NCI-H345 (cell line): ENCODE data around the gene DSCAM.

Source experiments
- DNase-seq: peaks from one replicate; lab custom pipeline; 2025; lab: John Stamatoyannopoulos, UW

Gene DSCAM

GRCh38 chr21:40615505-40616376 lies 231.2 kb downstream of the DSCAM start:
- DNase-seq: peak; percentile 12

- DNase-seq: no peak
Measured at GRCh38 chr21:40613546-40614030, 233.4 kb downstream of the DSCAM start.

DNA sequence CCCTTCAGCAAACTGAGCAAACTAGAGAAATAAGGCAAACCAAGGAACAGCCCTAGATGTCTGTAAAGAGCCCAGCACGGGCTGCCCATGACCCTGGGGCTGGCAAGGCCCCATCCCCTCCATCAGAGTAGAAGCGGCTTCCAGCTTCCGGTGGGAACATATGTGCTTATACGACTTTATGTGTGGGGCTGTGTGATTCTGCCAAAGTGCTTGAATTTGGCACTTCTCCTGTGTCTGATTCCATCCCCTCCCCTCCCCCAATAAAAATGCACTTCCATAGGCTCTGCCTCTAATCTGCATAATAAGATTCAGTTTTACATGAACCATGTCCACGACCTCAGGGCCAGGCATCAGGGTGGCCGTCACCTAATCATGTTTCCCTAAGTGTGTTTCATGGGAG lies 236.6 kb downstream of the DSCAM start:
- DNase-seq: no peak

DNA sequence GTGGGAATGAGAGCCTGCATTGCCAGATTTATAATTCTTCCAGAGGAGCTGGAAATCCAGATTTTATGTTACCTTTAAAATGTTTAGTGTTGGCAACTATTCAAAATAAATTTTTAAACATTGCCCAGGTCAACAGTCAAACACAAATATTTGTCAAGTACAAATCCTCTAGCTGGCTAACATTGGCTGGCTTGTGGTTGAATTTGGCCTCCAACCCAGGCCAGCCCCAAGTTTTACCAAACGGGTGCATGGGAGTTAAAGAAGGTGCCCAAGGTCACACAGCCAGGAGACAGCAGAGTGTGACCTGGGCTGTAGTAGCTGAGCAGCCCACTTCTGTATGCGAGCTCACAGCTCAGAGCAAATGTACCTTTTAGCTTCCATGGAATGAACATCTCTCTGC lies 240.6 kb downstream of the DSCAM start:
- no peak for DNase-seq

DNA sequence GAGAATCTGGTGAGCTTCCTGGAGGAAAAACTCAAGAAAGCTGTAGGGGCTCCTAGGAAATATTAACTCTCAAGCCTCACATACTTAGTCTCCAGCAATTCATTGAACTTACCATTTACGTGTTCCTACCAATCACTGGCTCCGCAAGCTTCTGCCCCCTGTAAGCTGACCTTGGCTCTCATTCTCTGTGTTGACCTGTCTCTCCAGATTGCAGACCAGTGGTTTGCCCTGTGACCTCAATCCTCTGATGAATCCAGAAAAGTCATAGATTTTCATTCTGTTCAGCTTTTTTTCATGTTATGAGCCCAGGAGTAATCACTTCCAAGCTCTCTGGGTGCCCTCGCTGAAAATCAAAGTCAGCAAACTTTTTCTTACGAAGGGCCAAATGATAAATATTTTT lies 241.9 kb downstream of the DSCAM start:
- DNase-seq: no peak

- DNase-seq: no peak
Measured at GRCh38 chr21:40603774-40604173, 243.2 kb downstream of the DSCAM start.

DNA sequence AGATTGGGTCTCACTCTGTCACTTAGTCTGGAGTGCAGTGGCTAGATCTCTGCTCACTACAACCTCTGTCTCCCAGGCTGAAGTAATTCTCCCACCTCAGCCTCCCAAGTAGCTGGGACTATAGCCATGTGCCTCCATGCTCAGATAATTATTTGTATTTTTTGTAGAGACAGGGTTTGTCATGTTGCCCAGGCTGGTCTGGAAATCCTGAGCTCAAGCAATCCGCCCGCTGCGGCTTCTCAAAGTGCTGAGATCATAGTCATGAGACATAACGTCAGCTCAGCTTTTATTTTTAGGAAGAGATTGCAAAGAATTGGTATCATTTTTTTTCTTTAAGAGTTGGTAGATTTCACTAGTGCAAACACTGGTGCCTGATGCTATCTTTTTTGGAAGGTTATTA lies 244.9 kb downstream of the DSCAM start:
- DNase-seq: no peak

GRCh38 chr21:40595806-40596205 lies 251.2 kb downstream of the DSCAM start:
- DNase-seq: no peak

GRCh38 chr21:40587736-40588346 lies 259.1 kb downstream of the DSCAM start:
- no peak for DNase-seq

DNA sequence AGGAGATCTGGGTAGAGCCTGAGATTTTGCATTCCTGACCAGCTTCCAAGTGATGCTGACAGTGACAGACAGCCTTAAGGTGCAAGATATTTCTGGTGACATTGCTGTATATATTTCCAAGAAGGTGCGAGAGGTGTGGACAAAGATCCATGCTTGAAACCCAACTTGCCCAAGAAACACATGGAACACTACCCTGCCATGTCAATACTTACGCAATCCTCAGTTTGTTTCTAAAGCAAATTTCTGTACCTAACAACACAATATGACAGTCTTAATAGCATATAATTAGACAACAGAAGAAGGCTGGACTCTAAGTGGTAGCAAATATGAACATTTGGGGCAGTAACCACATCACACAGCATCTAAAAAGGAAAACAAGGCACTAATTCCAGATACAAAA lies 260.4 kb downstream of the DSCAM start:
- DNase-seq: no peak

DNA sequence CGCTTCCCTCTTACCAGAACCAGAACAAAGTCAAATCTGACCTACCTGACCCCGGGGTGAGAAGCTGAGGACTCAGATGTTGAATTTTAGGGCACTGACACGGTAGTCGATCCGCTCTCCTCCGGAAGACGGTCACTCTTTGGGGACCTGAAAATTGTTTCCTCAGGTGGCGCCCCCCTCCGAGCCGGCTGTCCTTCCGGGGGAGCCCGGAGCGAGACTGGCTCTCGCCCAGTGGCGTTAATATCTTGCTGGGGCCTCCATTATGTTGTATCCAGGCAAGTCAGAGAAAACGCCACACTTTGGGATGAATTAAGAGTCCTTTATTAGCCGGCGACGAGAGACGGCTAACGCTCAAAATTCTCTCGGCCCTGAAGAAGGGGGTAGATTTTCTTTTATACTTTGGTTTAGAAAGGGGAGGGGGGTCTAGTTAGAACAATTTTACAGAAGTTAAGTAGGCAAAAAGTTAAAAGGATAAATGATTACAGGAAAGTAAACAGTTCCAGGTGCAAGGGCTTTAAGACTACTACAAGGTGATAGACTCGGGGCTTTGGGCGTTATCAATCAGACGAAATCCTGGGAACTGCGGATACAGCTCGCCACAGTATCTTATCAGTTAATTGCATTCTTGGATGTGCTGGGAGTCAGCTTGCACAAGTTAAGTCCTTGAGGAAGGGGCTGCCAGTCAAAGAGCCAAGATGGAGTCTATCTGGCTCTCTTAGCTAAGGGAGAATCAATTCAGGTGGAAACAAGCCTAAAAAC lies 269.5 kb downstream of the DSCAM start:
- DNase-seq: no peak

- DNase-seq: no peak
Measured at GRCh38 chr21:40575976-40576375, 271.0 kb downstream of the DSCAM start.

GRCh38 chr21:40569357-40569756 lies 277.6 kb downstream of the DSCAM start:
- no peak for DNase-seq

DNA sequence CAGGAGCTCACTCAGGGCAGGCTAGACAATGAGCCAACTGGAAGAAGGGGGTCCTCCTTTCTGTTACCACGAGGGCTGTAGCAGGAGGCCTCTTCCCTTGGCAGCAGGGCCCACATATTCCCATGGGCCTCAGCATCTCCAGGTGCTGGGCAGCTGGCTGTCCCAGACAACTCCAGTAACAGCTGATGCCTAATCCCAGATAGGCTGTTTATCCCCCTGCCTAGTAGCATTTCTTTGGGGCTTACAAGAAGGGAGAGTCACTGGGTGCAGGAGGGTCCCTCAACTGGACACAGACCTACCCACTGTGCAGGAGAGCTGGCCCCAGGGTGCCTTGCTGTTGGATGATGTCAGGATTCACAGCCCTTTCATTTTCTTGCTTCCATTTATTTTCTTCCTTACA lies 278.2 kb downstream of the DSCAM start:
- no peak for DNase-seq

GRCh38 chr21:40567501-40567900 lies 279.5 kb downstream of the DSCAM start:
- no peak for DNase-seq

GRCh38 chr21:40566486-40566885 lies 280.5 kb downstream of the DSCAM start:
- DNase-seq: no peak

- no peak for DNase-seq
Measured at GRCh38 chr21:40564318-40564717, 282.6 kb downstream of the DSCAM start.

DNA sequence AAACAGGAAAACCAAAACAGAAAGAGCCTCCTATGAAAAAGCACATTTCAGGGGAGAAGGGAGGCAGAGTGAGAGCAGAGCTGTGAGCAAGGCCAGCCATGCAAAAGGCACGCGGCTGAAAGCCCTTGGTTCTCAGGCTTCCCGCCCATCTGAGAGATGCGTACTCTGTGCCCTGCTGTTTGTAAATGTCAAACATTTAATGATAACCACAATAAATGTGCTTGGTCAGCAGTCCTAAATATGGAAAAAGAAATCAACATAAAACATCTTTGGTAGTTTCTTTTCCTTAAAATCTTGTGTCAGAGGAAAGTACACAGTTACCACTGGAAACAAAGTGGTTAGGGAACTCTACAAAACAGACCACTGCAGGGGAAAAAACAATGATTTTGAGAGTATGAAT lies 283.1 kb downstream of the DSCAM start:
- no peak for DNase-seq

DNA sequence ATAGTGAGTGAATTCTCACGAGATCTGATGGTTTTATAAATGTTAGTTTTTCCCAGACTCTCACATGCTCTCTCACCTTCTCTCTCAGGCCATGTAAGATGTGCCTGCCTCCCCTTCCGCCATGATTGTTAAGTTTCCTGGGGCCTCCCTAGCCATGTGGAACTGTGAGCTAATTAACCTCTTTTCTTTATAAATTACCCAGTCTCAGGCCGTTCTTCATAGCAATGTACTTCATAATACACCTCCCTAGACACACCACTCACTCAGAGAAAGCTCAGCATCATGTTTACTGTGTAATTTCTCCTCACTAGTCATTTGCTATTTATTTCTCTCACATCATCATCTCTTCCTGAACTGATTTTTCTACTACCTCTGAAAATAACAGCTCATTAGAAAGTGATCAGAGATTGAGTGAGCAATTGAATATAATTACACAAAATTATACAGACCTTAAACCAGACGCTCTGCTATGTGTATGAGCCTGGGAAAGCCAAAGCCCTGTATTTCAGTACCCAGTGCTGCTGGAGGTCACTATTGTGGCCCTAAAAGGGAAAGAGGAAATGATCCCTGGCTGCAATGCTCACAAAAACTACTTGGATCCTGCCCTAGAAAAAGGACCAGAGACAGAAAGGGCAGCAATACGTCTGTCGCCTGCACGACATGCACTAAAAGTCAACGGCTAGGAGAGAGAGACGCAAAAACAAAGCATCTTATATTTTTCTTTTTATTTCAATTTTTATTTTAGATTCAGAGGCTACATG lies 284.5 kb downstream of the DSCAM start:
- no peak for DNase-seq

DNA sequence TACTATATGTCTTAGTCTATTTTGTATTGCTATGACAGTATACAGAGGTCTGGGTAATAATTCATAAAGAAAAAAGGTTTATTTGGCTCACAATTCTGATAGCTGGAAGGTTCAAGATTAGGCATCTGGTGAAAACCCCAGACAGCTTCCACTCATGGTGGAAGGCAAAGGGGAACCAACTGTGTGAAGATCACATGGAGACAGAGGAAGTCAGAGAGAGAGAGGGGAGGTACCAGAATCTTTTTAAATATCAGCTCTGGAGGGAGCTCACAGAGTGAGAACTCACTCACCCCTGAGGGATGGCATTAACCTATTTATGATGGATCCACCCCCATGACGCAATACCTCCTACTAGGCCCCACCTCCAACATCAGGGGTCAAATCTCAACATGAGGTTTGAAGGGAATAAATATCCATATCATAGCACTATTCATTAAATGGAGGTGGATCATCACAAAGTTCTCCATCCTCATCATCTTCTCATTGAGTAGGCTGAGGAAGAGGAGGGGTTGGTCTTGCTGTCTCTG lies 290.5 kb downstream of the DSCAM start:
- DNase-seq: no peak

- DNase-seq: no peak
Measured at GRCh38 chr21:40555021-40555528, 291.9 kb downstream of the DSCAM start.

DNA sequence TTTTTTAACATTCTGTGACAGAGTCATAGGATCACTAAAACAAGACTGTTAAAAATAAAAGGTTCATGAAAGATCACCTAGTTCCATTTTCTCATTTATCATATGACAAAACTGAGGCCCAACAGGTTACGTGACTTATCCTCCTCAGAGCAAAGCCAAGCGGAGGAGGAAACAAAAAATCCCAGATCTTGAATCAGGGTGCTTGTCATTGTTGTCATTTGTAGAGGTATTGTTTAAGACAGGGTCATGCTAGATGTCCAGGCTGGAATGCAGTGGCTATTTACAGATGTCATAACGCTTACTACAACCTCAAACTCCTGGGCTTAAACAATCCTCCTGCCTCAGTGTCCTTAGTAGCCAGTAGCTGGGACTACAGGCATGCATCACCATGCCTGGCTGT lies 293.2 kb downstream of the DSCAM start:
- DNase-seq: no peak
